Upper lobe of left lung (tissue), 6 donors: Measurements from ENCODE around the gene CHIC1. TPM values are rescaled to one million over a fixed set of nuclear protein-coding genes. Genes with fewer than 3 reads are reported as not detected.

Experiments
- ATAC-seq, 2 donors: fragments of 200-7000 bp; cut with Tn5 transposase; one replicate each; pipeline ENCODE4 v1.9.1; 2022; ENCODE audit warnings: mild to moderate bottlenecking in 2 of 2, moderate library complexity in 2 of 2; ENCODE audit not compliant: low FRiP score in 2 of 2
- DNase-seq, 2 donors: peaks; one replicate each; pipeline ENCODE4 v3.0.0-alpha.2; 2019 to 2020
- H3K27ac ChIP-seq, 4 donors: fragments of 200-600 bp; sonication (generic); one replicate each; pipeline ENCODE4 v1.5.1; 2016 to 2019
- H3K27me3 ChIP-seq, 4 donors: fragments of 200-600 bp; sonication (generic); one replicate each; pipeline ENCODE4 v1.5.1; 2017 to 2019
- H3K36me3 ChIP-seq, 4 donors: fragments of 200-600 bp; sonication (generic); one replicate each; pipeline ENCODE4 v1.5.1; 2016 to 2019
- H3K4me1 ChIP-seq, 4 donors: fragments of 200-600 bp; sonication (generic); one replicate each; pipeline ENCODE4 v1.5.1; 2018 to 2019
- H3K4me3 ChIP-seq, 4 donors: fragments of 200-600 bp; sonication (generic); one replicate each; pipeline ENCODE4 v1.5.1; 2017 to 2019; ENCODE audit warnings: mild to moderate bottlenecking in 2 of 4, moderate library complexity in 1 of 4
- H3K9me3 ChIP-seq, 4 donors: fragments of 200-600 bp; sonication (generic); one replicate each; pipeline ENCODE4 v1.5.1; 2018 to 2019
- EP300 ChIP-seq, 4 donors: sonication (generic); formaldehyde crosslinking; IDR thresholded peaks; one replicate each; pipeline ENCODE4 v1.5.1; 2017; ENCODE audit warnings: antibody characterized with exemption in 4 of 4, control low read depth in 2 of 4
- POLR2A ChIP-seq, 4 donors: fragments of 450-650 bp; IDR thresholded peaks; one replicate each; pipeline ENCODE4 v1.5.1; 2016 to 2017; ENCODE audit warnings: antibody characterized with exemption in 4 of 4, mild to moderate bottlenecking in 2 of 4
- POLR2AphosphoS5 ChIP-seq, 2 donors: sonication (generic); formaldehyde crosslinking; IDR thresholded peaks; one replicate each; pipeline ENCODE4 v1.5.1; 2017; ENCODE audit warnings: antibody characterized with exemption in 2 of 2
- WGBS, 2 donors: methylation state at CpG; one replicate each; pipeline ENCODE4 v1.1.5; 2017 to 2018; 5-methylcytosine and 5-hydroxymethylcytosine counted together
- total RNA-seq, 6 donors: library from RNA; depleted of rRNA in 4 of 6; stranded (reverse); fragments of >200 nt in 4 of 6; gene quantifications; one replicate each; pipeline versions ENCODE4 v1.1.0 to v1.2.1, GENCODE V29; 2016 to 2021
- TF ChIP-seq, protein P1 (sequence below), 6 experiments: fragments of 450-650 bp in 4 of 6; fragments of 200-600 bp in 2 of 6; sonication (generic) in 2 of 6; IDR thresholded peaks; one replicate each; pipeline ENCODE4 v1.5.1; 2016 to 2019; ENCODE audit warnings: antibody characterized with exemption in 6 of 6
- donor health status: DM: no; HTN: no; CAD: no; lungs with moderate emphysema.
- donor health status: DM: no; HTN: yes; CAD: no; lungs with severe emphysema.

Gene CHIC1
- total RNA-seq, 6 donors from 2014 or later = 3.4 to 15.1 (median 6.1) TPM

DNA sequence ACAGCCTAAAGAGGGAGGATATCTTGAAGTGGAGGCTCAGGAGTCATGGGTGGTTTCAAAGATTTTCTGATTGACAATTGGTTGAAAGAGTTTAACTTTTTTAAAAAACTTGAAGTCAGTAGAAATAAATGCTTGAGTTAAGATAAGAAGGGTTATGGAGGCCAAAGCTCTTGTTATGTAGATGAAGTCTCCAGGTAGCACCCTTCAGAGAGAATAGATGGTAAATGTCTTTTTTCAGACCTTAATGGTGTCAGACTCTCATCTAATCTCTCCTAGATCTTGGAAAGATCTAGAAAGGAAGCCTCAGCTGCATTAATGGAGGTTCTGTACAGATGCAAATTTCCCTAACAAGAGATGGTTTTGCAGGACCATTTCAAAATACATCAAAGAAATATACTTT, 6.8 kb upstream of the CHIC1 start:
- H3K36me3 ChIP-seq = no peaks in the 10 kb centered on the region
- no peak overlapping the region for H3K27ac ChIP-seq
- H3K4me1 ChIP-seq = no peaks in the 10 kb centered on the region
- ATAC-seq (no peak), DNase-seq (no peak)
- TF ChIP-seq, protein P1, sequence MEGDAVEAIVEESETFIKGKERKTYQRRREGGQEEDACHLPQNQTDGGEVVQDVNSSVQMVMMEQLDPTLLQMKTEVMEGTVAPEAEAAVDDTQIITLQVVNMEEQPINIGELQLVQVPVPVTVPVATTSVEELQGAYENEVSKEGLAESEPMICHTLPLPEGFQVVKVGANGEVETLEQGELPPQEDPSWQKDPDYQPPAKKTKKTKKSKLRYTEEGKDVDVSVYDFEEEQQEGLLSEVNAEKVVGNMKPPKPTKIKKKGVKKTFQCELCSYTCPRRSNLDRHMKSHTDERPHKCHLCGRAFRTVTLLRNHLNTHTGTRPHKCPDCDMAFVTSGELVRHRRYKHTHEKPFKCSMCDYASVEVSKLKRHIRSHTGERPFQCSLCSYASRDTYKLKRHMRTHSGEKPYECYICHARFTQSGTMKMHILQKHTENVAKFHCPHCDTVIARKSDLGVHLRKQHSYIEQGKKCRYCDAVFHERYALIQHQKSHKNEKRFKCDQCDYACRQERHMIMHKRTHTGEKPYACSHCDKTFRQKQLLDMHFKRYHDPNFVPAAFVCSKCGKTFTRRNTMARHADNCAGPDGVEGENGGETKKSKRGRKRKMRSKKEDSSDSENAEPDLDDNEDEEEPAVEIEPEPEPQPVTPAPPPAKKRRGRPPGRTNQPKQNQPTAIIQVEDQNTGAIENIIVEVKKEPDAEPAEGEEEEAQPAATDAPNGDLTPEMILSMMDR (IDR thresholded peaks at IDR 0.05) = no peak
- TF ChIP-seq POLR2A (IDR thresholded peaks at IDR 0.05) = no peak
- TF ChIP-seq EP300 (IDR thresholded peaks at IDR 0.05) = no peak
- TF ChIP-seq POLR2AphosphoS5 (IDR thresholded peaks at IDR 0.05) = no peak
- no peaks in the 10 kb centered on the region for H3K9me3 ChIP-seq
- H3K27me3 ChIP-seq = no peaks in the 10 kb centered on the region
- no peak overlapping the region for H3K4me3 ChIP-seq

DNA sequence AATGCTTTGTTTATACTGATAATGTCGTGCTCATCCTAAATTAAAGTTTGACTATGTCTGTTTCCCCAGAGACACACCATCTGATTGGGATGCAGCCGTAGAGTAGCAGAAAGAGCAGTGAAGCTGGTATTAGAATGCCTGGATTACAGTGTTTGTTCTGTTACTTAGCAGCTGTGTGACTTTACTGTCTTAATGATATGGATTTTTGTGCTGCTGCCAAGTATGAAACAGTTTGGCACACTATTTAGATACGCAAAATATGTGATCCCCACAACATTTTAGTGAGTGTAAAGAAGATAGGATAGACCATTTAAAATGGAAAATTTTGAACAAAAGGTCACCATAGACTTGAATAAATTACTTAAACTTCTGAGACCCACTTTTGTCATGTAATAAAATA, 1.2 kb upstream of the CHIC1 start:
- peaks cover 0 to 5% (median 0%) of the 10 kb centered on the region in 4 donors for H3K4me1 ChIP-seq
- H3K4me3 ChIP-seq = no peak overlapping the region
- no peak for ATAC-seq
- no peak for TF ChIP-seq EP300 (IDR thresholded peaks at IDR 0.05)
- 62 to 73% methylated on average over 3 of the region's 3 CpGs for WGBS, 2 donors
- H3K27ac ChIP-seq = no peak overlapping the region
- no peaks in the 10 kb centered on the region for H3K36me3 ChIP-seq
- no peaks in the 10 kb centered on the region for H3K9me3 ChIP-seq
- no peak for DNase-seq
- H3K27me3 ChIP-seq = no peaks in the 10 kb centered on the region

DNA sequence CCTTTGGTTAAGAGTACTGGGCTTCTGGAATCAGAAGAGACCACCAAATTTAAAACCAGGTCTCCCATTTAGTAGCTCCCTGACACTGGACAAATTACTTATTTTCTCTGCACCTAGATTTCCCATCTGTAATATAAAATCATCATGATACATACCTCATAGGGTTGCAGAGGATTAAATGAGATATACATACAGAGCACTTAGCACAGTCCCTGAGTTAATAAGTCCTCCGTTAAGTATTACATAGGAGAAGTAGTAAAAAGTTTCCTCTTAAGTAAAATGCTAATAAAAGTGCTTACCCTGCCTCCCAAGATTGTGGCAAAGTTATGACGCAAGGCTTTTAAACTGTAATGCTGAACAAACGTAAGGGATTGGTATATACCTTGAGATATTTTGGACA, 539 bp upstream of the CHIC1 start:
- DNase-seq (no peak), ATAC-seq (no peak)
- 0 to 29% methylated on average over 3 of the region's 3 CpGs for WGBS, 2 donors
- peak overlapping the region; percentile 23 to 71 (median 61) for H3K4me3 ChIP-seq
- no peaks in the 10 kb centered on the region for H3K9me3 ChIP-seq
- no peaks in the 10 kb centered on the region for H3K36me3 ChIP-seq
- peak overlapping the region; percentile 76 to 85 (median 81) for H3K27ac ChIP-seq
- TF ChIP-seq POLR2AphosphoS5 (IDR thresholded peaks at IDR 0.05) = no peak
- TF ChIP-seq POLR2A (IDR thresholded peaks at IDR 0.05) = no peak
- TF ChIP-seq, protein P1 (IDR thresholded peaks at IDR 0.05) = no peak
- TF ChIP-seq EP300 (IDR thresholded peaks at IDR 0.05) = no peak
- H3K27me3 ChIP-seq = no peaks in the 10 kb centered on the region
- H3K4me1 ChIP-seq = peaks cover 0 to 5% (median 0%) of the 10 kb centered on the region in 4 donors

DNA sequence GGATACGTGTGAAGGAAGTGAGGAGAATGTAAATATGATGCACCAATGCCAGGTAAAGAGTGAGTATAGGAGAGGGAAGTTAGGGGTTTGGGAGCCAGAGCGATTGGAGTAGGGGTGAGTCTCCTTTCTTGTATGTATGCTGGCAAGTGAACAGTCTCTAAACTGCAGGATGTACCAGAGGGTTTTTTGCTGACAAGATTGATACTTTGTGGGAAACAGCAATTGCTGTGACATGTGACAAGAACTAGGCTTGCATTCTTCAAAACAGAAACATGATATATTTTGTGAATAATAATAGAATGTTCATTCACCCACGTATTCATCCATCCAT, 706 bp downstream of the CHIC1 start:
- no peaks in the 10 kb centered on the region for H3K27me3 ChIP-seq
- ATAC-seq = peak in 1 of 2 donors; percentile 50
- 0 to 9% methylated on average over 3 of the region's 3 CpGs for WGBS, 2 donors
- no peaks in the 10 kb centered on the region for H3K9me3 ChIP-seq
- peak overlapping the region; percentile 76 to 85 (median 81) for H3K27ac ChIP-seq
- no peaks in the 10 kb centered on the region for H3K36me3 ChIP-seq
- TF ChIP-seq, protein P1 (IDR thresholded peaks at IDR 0.05) = no peak
- TF ChIP-seq EP300 (IDR thresholded peaks at IDR 0.05) (no peak), POLR2A (IDR thresholded peaks at IDR 0.05) (no peak), POLR2AphosphoS5 (IDR thresholded peaks at IDR 0.05) (no peak)
- peaks cover 0 to 5% (median 0%) of the 10 kb centered on the region in 4 donors for H3K4me1 ChIP-seq
- H3K4me3 ChIP-seq = peak overlapping the region; percentile 23 to 71 (median 61)
- no peak for DNase-seq

DNA sequence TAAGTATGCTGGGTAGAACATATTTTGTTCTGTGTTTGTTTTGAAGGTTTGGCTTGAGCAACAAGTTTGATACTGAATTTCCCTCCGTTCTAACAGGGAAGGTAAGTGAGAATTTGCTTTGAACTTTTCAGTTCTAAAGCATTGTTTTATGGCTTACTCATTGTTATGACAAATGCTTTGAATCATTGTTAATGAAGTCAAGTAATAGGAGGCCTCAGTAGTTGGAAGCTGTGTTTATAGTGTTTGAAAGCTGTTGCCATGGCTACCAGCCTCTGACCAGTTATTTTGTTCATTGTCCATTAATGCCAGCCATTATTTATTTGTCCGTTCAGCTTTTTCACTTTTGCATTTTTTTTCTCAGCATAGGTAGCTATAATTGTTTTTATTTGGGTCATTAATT, 14.4 kb downstream of the CHIC1 start:
- Histone ChIP-seq H3K36me3 (no peaks in the 10 kb centered on the region), H3K27ac (no peak overlapping the region), H3K27me3 (no peaks in the 10 kb centered on the region), H3K4me3 (no peak overlapping the region), H3K9me3 (peaks cover 0 to 7% (median 0%) of the 10 kb centered on the region in 4 donors), H3K4me1 (no peaks in the 10 kb centered on the region)
- DNase-seq (no peak), ATAC-seq (no peak)
- TF ChIP-seq EP300 (IDR thresholded peaks at IDR 0.05) (no peak), POLR2A (IDR thresholded peaks at IDR 0.05) (no peak), POLR2AphosphoS5 (IDR thresholded peaks at IDR 0.05) (no peak)
- TF ChIP-seq, protein P1 (IDR thresholded peaks at IDR 0.05) = no peak
- WGBS, 2 donors = 47 to 50% methylated on average over 2 of the region's 2 CpGs
